GM10266 (cell line): ENCODE data around the gene CDC14A.
"Not testable (repeated sequence)": the region's sequence is repeated elsewhere in the genome, so short reads cannot be mapped to it uniquely, and the experiment has no call there.

Source experiments
- DNase-seq: peaks from one replicate; pipeline ENCODE4 v3.0.0; 2012; ENCODE audit errors: extremely low spot score
- TF ChIP-seq, protein P1 (sequence below): IDR thresholded peaks from 2 replicates; pipeline ENCODE4 v1.5.1; 2012; ENCODE audit warnings: mild to moderate bottlenecking, low read depth; ENCODE audit not compliant: control insufficient read depth, insufficient read depth; ENCODE audit errors: missing control alignments

CDC14A gene

DNA sequence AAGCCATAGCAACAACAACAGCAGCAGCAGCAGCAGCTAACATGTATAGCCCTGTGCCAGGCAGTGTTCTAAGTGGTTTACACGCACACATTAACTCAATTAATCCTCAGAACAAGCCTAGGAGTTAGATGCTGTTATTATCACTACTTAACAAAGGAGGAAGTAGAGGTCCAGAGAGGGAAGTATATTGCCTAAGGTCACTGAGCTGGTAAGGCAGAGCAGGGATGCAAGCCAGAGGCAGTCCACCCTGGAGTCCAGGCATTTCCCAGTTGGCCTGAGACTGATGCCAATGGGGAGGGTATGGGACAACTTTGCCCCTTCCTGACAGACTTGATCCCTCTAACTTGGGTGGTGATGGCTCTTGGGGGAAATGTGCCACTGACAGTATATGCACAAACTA is 6.8 kb downstream of the CDC14A start:
- TF ChIP-seq, protein P1, sequence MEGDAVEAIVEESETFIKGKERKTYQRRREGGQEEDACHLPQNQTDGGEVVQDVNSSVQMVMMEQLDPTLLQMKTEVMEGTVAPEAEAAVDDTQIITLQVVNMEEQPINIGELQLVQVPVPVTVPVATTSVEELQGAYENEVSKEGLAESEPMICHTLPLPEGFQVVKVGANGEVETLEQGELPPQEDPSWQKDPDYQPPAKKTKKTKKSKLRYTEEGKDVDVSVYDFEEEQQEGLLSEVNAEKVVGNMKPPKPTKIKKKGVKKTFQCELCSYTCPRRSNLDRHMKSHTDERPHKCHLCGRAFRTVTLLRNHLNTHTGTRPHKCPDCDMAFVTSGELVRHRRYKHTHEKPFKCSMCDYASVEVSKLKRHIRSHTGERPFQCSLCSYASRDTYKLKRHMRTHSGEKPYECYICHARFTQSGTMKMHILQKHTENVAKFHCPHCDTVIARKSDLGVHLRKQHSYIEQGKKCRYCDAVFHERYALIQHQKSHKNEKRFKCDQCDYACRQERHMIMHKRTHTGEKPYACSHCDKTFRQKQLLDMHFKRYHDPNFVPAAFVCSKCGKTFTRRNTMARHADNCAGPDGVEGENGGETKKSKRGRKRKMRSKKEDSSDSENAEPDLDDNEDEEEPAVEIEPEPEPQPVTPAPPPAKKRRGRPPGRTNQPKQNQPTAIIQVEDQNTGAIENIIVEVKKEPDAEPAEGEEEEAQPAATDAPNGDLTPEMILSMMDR: no peak
- no peak for DNase-seq

DNA sequence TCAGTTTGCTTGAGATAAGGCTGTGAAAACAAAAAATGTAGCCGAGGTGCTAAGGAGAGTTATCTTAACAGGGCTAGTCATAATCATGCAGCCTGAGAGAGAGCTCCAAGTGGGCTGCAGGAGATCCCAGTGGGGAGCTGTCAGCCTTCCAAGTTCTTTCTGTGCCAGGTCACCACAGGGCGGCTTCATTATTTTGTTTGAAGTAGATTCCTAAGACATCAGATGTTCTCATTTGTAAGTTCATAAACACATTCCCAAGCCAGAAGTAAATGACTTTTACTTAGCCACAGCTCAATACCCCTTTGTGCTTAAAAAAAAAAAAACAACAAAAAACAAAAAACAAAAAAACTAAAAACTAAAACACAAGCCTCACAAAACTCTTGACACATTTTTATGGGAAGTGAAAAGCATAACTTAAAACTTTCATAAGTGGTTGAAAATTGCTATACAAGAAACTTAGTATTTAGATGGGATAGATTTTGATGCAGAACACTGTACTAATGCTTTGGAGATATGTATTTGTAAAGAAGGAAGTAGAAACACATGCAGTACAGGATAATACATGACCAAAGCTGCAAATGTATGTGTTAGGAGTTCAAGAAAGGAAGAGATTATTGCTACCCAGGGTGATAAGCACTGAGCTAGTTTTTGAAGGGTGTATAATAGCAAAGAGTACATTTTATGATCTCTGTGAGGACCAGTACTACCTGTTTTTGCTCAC is 8.6 kb downstream of the CDC14A start:
- TF ChIP-seq, protein P1: no peak
- no peak for DNase-seq

DNA sequence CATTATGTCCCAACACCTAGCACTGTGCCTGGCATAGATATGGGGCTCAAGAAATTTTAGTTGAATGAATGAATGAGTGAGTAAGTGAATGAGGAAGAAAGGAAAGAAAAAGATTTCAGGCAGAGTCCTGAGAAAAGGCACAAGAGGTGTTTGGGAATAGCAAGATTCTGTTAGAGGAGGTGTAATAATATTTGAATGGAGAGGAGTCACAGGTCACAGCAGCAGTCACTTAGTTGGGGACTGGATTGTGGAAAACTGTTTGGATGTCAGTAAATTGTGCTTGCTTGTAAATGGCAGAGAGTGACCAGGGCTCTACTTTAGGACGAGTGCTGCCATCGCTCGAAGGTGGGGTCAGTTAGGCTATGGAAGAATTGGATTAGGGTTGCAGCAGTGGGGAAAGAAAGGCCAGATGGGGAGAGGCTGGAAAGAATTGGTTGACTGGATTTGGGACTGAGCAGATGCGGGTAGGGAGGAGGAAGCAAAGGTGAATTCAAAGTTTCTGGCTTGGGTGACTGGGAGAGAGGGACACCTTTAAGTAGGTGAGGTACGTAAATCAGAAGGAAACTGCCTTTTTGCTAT is 9.3 kb downstream of the CDC14A start:
- no peak for DNase-seq
- TF ChIP-seq, protein P1: no peak

DNA sequence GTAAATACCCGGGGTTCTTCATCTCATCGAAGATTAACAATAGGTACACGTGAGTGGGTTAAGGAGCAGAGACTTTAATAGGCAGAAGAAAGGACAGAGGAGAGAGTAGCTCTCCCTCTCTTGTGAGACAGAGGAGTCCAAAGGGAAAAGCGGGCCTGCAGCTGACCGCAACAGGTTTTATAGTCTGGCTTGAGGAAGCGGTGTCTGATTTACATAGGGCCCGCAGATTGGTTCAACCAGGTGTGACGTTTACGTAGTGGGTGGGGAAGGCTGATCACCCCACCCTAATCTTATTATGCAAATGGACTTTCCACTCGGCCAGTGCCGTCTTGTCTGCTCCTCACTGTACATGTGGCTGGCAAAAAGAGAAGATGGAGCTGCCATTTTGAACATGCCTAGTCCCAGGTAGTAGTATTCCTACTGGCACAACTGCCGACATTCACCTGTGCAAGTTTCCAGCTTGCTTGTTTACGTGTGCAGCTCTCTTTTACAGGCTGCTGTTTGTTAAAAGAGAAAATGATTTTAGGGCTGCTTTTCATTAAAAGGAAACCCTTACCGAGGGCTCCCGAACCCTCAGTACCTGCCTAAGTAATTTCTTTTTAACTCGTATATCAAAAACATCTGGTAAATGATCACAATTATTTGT is 10.6 kb downstream of the CDC14A start:
- TF ChIP-seq, protein P1: no peak
- no peak for DNase-seq

DNA sequence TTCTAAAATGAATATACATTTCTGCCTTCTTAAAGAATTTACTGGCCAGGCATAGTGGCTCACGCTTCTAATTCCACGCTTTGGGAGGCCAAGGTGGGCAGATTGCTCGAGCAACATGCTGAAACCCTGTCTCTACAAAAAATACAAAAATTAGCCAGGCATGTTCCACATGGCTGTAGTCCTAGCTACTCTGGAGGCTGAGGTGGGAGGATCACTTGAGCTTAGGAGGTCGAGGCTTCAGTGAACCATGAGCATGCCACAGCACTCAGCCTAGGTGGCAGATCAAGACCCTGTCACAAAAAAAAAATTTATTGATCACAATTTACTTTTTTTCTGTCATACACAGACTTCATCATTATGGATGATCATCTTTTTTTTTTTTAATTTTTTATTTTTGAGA is 11.5 kb downstream of the CDC14A start:
- DNase-seq: no peak
- TF ChIP-seq, protein P1: no peak

DNA sequence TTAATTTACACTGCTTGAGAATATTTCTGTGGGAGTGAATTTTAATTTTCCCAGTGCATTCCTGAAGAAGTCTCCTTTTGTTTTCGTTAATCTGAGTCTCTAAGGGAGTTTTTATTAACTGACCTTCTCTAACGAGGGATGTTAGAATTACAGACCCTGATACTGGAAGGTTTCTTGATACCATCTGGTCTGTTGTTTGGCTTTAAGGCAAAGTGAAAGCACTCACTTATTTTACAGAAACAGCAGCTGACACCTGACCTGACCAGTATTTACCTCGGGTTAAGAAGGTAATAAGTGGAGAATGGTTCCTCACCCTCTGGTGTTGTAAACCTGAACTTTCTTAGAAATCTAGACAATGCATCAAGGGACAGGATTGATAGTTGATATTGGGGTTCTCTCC is 12.4 kb downstream of the CDC14A start:
- TF ChIP-seq, protein P1: no peak
- no peak for DNase-seq

DNA sequence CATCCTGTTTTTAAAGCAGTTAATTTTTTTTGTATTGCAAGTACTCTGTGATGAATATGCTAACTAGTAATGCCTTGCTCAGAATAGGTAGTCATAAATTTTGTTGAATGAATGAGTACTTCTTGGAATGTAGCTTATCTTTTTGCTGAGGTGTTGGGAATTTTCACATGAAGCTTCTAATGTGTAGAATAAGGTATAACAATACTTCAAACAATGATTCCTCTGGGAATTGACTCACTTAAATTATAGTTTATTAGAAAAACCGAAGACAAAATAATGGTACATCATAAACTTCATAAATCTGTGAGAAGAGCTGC is 13.9 kb downstream of the CDC14A start:
- TF ChIP-seq, protein P1: no peak
- no peak for DNase-seq

DNA sequence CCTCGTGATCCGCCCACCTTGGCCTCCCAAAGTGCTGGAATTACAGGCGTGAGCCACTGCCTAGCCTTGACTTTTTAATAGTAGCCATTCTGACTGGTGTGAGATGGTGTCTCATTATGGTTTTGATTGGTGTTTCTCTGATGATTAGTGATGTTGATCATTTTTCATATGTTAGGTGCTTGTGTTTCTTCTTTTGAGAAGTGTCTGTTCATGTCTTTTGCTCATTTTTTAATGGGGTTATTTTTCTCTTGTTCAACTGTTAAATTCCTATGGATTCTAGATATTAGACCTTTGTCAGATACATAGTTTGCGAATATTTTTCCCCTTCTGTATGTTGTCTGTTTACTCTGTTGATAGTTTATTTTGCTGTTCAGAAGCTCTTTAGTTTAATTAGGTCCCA is 17.0 kb downstream of the CDC14A start:
- DNase-seq: not testable (repeated sequence)

DNA sequence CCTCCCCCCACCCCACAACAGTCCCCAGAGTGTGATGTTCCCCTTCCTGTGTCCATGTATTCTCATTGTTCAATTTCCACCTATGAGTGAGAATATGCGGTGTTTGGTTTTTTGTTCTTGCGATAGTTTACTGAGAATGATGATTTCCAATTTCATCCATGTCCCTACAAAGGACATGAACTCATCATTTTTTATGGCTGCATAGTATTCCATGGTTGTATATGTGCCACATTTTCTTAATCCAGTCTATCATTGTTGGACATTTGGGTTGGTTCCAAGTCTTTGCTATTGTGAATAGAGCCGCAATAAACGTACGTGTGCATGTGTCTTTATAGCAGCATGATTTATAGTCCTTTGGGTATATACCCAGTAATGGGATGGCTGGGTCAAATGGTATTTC is 21.6 kb downstream of the CDC14A start:
- not testable (repeated sequence) for DNase-seq

DNA sequence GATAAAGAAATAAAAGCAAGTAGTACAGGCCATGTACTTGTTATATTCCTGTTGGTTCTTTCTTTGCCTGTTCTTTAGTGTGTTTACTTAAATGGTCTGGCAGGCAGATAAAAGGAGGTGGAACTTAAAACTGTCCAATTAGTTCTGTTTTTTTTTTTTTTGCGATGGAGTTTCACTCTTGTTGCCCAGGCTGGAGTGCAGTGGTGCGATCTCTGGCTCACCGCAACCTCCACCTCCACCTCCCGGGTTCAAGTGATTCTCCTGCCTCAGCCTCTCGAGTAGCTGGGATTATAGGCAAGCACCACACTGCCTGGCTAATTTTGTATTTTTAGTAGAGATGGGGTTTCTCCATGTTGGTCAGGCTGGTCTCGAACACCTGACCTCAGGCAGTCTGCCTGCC is 24.6 kb downstream of the CDC14A start:
- DNase-seq: not testable (repeated sequence)
